ENCODE results near the gene FLT3.
"Not testable (repeated sequence)": the region's sequence is repeated elsewhere in the genome, so short reads cannot be mapped to it uniquely, and the experiment has no call there.

FLT3 gene

GRCh38 chr13:27972478-27972820 lies 127.9 kb downstream of the FLT3 start:
- DNase-seq (ENCODE audit: low read depth): no peak

- DNase-seq (ENCODE audit: low read depth): no peak
Observed at GRCh38 chr13:27971776-27972477, 128.4 kb downstream of the FLT3 start.

GRCh38 chr13:27971236-27971645 lies 129.1 kb downstream of the FLT3 start:
- no peak for DNase-seq (ENCODE audit: low read depth)

- DNase-seq (ENCODE audit: low read depth): no peak
Observed at GRCh38 chr13:27970382-27971235, 129.8 kb downstream of the FLT3 start.

GRCh38 chr13:27969866-27970229 lies 130.5 kb downstream of the FLT3 start:
- DNase-seq (ENCODE audit: low read depth): no peak

GRCh38 chr13:27969082-27969865 lies 131.1 kb downstream of the FLT3 start, which contains the start of gene CDX2:
Gene CDX2, minus strand, starts transcription at chr13:27969315. Its CDS starts 309 bp downstream, at chr13:27969006.
- DNase-seq (ENCODE audit: low read depth): no peak

- DNase-seq (ENCODE audit: low read depth): no peak
Observed at GRCh38 chr13:27968316-27969081, 131.9 kb downstream of the FLT3 start.

GRCh38 chr13:27967736-27968315 lies 132.6 kb downstream of the FLT3 start:
- no peak for DNase-seq (ENCODE audit: low read depth)

- DNase-seq (ENCODE audit: low read depth): no peak
Observed at GRCh38 chr13:27967203-27967735, 133.1 kb downstream of the FLT3 start.

- no peak for DNase-seq (ENCODE audit: low read depth)
Observed at GRCh38 chr13:27966641-27967202, 133.7 kb downstream of the FLT3 start.

GRCh38 chr13:27965740-27966640 lies 134.4 kb downstream of the FLT3 start:
- no peak for DNase-seq (ENCODE audit: low read depth)

- no peak for DNase-seq (ENCODE audit: low read depth)
Observed at GRCh38 chr13:27965343-27965739, 135.0 kb downstream of the FLT3 start.

GRCh38 chr13:27964741-27965323 lies 135.5 kb downstream of the FLT3 start:
- no peak for DNase-seq (ENCODE audit: low read depth)

- not testable (repeated sequence) for DNase-seq (ENCODE audit: low read depth)
Observed at GRCh38 chr13:27964206-27964605, 136.2 kb downstream of the FLT3 start.

- DNase-seq (ENCODE audit: low read depth): no peak
Observed at GRCh38 chr13:27963491-27963890, 136.9 kb downstream of the FLT3 start.

- no peak for DNase-seq (ENCODE audit: low read depth)
Observed at GRCh38 chr13:27962982-27963381, 137.4 kb downstream of the FLT3 start.

GRCh38 chr13:27962128-27962841 lies 138.1 kb downstream of the FLT3 start:
- no peak for DNase-seq (ENCODE audit: low read depth)

- DNase-seq (ENCODE audit: low read depth): no peak
Observed at GRCh38 chr13:27961227-27962085, 138.9 kb downstream of the FLT3 start.

Data from non-pigmented ciliary epithelial cell (primary cell).